MM.1S (cell line): ENCODE data around the gene VSIR.

Experiments
- DNase-seq: peaks from one replicate; pipeline ENCODE4 v3.0.0-alpha.2; 2015
- H2AFZ ChIP-seq: fragments of 300-600 bp; sonication (generic); 2 replicates; pipeline ENCODE4 v1.6.0; 2016; ENCODE audit warnings: antibody characterized with exemption, low read length
- H3F3A ChIP-seq: fragments of 300-600 bp; sonication (generic); 2 replicates; pipeline ENCODE4 v1.6.1; 2016; ENCODE audit warnings: mild to moderate bottlenecking, antibody characterized with exemption, low read length, moderate library complexity, mixed read lengths; ENCODE audit not compliant: insufficient read depth
- H3K27ac ChIP-seq: fragments of 300-600 bp; sonication (generic); 2 replicates; pipeline ENCODE4 v1.5.1; 2016; ENCODE audit warnings: mild to moderate bottlenecking, low read length
- H3K27me3 ChIP-seq: fragments of 300-600 bp; sonication (generic); replicated peaks from 2 replicates; pipeline ENCODE4 v1.6.0; 2016; ENCODE audit warnings: low read length; ENCODE audit not compliant: insufficient read depth
- H3K36me3 ChIP-seq: fragments of 300-600 bp; sonication (generic); replicated peaks from 2 replicates; pipeline ENCODE4 v1.6.1; 2016; ENCODE audit warnings: mild to moderate bottlenecking, low read length, mixed read lengths; ENCODE audit not compliant: insufficient read depth
- H3K4me1 ChIP-seq: fragments of 300-600 bp; sonication (generic); 2 replicates; pipeline ENCODE4 v1.6.1; 2016; ENCODE audit warnings: low read length, mixed read lengths
- H3K4me2 ChIP-seq: fragments of 300-600 bp; sonication (generic); 2 replicates; pipeline ENCODE4 v1.6.0; 2016; ENCODE audit warnings: low read depth, low read length
- H3K4me3 ChIP-seq: fragments of 300-600 bp; sonication (generic); 2 replicates; pipeline ENCODE4 v1.5.1; 2016; ENCODE audit warnings: low read length, mixed read lengths
- H3K79me2 ChIP-seq: fragments of 300-600 bp; sonication (generic); 2 replicates; pipeline ENCODE4 v1.6.1; 2016; ENCODE audit warnings: mixed run types, low read length, mixed read lengths
- H3K9ac ChIP-seq: fragments of 300-600 bp; sonication (generic); 2 replicates; pipeline ENCODE4 v1.6.1; 2016; ENCODE audit warnings: low read length, mixed read lengths
- H3K9me2 ChIP-seq: fragments of 300-600 bp; sonication (generic); replicated peaks from 2 replicates; pipeline ENCODE4 v1.6.1; 2016; ENCODE audit warnings: mild to moderate bottlenecking, low read length, mixed read lengths; ENCODE audit not compliant: insufficient read depth
- H3K9me3 ChIP-seq: fragments of 300-600 bp; sonication (generic); replicated peaks from 2 replicates; pipeline ENCODE4 v1.6.1; 2016; ENCODE audit warnings: mild to moderate bottlenecking, low read length, mixed read lengths; ENCODE audit not compliant: insufficient read depth
- H4K20me1 ChIP-seq: fragments of 300-600 bp; sonication (generic); 2 replicates; pipeline ENCODE4 v1.6.1; 2016; ENCODE audit warnings: mild to moderate bottlenecking, low read length, moderate library complexity, mixed read lengths; ENCODE audit not compliant: insufficient read depth
- CTCF ChIP-seq: fragments of 300-600 bp; sonication (generic); IDR thresholded peaks from 2 replicates; pipeline ENCODE4 v1.5.1; 2016; ENCODE audit warnings: antibody characterized with exemption, low read length, mixed read lengths
- EZH2 ChIP-seq: fragments of 300-600 bp; sonication (generic); optimal IDR thresholded peaks from 2 replicates; pipeline ENCODE3; 2017; ENCODE audit warnings: low read depth, mild to moderate bottlenecking, antibody characterized with exemption, low read length, mixed read lengths
- EZH2phosphoT487 ChIP-seq: fragments of 300-600 bp; sonication (generic); IDR thresholded peaks from 2 replicates; pipeline ENCODE4 v1.6.1; 2018; ENCODE audit warnings: antibody characterized with exemption, low read length

VSIR gene

DNA sequence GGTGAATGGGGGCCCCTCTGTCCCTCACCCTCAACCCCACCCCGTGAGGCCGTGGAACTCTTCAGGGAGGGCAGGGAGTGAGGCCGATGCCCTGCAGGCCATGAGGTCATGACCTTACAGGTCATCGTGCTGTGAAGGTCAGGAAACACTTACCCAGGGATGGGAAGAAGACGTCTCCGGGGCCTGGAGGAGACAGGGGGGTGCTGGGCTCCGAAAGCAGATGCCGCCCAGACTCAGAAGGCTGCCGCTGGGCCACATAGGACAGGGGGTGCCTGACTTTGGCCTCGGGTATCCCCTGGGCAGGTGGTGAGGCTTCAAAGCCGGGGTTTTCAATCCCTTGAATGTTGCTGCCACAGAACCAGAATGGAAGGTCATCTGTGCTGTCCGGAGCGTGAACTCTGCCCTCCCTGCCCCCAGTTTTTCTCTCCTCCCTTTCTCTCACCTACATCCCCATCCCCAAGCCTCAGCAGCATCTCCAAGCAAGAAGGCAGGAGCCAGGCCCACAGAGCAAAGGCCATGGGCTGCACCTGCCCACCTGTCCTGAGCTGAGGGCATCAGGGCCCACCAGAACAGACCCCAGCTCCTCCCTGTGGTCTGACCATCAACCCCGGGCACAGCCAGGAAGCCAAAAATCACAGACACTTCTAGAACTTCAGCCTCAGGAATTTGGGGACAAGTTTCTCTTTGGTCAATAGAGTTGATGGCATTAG, 21.6 kb downstream of the VSIR start:
- no peaks in the 10 kb centered on the region for H3K27me3 ChIP-seq
- H3K4me3 ChIP-seq: no peak overlapping the region
- peaks cover 20% of the 10 kb centered on the region; the same call in 1 of the 2 replicates for H3F3A ChIP-seq
- no peak for DNase-seq
- H2AFZ ChIP-seq: no peak overlapping the region
- TF ChIP-seq EZH2 (no peak), CTCF (no peak), EZH2phosphoT487 (no peak)
- H3K9ac ChIP-seq: no peak overlapping the region
- H4K20me1 ChIP-seq: no peaks in the 10 kb centered on the region
- peaks cover 23% of the 10 kb centered on the region for H3K4me1 ChIP-seq
- no peaks in the 10 kb centered on the region for H3K36me3 ChIP-seq
- H3K4me2 ChIP-seq: no peak overlapping the region
- no peaks in the 10 kb centered on the region for H3K79me2 ChIP-seq
- H3K9me2 ChIP-seq: no peaks in the 10 kb centered on the region
- H3K27ac ChIP-seq: no peak overlapping the region
- H3K9me3 ChIP-seq: no peaks in the 10 kb centered on the region

DNA sequence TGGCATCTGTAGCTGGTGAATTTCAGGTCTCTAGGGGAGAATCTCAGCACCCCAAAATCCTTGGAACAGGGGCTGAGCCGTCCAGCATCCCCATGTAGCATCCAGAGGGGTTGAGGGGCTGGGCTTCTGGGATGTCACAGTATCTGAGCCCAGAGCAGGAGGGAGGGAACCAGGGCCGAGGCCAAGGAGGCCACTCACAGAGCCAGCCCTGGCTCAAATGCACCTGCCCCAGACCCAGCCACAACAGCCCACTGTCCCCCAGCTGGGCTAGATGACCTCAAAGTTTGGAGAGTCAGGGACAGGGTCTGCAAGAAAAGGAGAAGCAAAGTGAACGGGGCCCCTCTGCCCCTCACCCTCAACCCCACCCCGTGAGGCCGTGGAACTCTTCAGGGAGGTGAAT, 22.3 kb downstream of the VSIR start:
- no peak overlapping the region for H3K4me3 ChIP-seq
- H3K4me2 ChIP-seq: no peak overlapping the region
- H3K27ac ChIP-seq: no peak overlapping the region
- peaks cover 23% of the 10 kb centered on the region for H3K4me1 ChIP-seq
- DNase-seq: no peak
- H3K79me2 ChIP-seq: no peaks in the 10 kb centered on the region
- no peak overlapping the region for H3K9ac ChIP-seq
- no peaks in the 10 kb centered on the region for H3K9me3 ChIP-seq
- TF ChIP-seq EZH2phosphoT487 (no peak), CTCF (no peak), EZH2 (no peak)
- no peaks in the 10 kb centered on the region for H4K20me1 ChIP-seq
- H3F3A ChIP-seq: peaks cover 20% of the 10 kb centered on the region; the same call in 1 of the 2 replicates
- H2AFZ ChIP-seq: no peak overlapping the region
- no peaks in the 10 kb centered on the region for H3K27me3 ChIP-seq
- no peaks in the 10 kb centered on the region for H3K36me3 ChIP-seq
- no peaks in the 10 kb centered on the region for H3K9me2 ChIP-seq

DNA sequence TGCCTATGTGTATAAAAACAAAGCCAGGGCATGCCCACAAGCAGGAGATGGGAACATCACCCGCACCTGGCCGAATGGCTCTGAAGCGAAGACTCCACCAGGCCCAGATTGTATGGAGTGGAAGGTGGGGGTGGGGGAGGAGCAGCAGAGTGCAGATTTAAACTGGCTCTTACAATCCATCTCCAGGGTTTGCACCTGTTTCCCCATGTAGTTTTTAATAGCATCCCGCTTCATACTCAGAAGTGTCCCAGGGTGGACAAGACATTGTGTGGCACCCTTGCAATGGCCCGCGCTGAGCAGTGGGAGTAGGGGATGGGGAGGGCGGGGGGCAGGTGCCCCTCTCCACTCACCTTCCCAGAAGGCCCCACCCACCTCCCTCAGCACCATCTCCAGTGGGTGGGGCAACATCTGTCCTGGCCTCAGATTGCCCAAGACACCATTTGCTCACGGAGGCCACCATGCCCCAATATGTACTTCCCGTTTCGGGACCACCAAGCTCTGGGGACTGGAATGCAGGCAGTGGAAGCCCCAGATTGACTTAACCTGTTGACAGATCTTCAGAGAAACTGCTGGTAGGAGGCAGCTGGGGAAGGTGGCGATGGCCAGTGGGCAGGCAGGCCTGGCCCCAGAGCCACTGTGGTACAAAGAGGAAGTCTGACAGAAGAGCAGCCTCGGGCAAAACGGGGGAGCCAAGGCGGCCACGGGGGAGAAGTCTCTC, 23.0 kb downstream of the VSIR start:
- no peak overlapping the region for H3K4me2 ChIP-seq
- H3K27ac ChIP-seq: no peak overlapping the region
- peaks cover 23% of the 10 kb centered on the region for H3K4me1 ChIP-seq
- TF ChIP-seq CTCF (no peak), EZH2 (no peak), EZH2phosphoT487 (no peak)
- no peaks in the 10 kb centered on the region for H3K9me2 ChIP-seq
- H3K27me3 ChIP-seq: no peaks in the 10 kb centered on the region
- peaks cover 20% of the 10 kb centered on the region; the same call in 1 of the 2 replicates for H3F3A ChIP-seq
- H3K4me3 ChIP-seq: no peak overlapping the region
- DNase-seq: no peak
- no peaks in the 10 kb centered on the region for H3K9me3 ChIP-seq
- no peak overlapping the region for H2AFZ ChIP-seq
- H3K36me3 ChIP-seq: no peaks in the 10 kb centered on the region
- H3K9ac ChIP-seq: no peak overlapping the region
- no peaks in the 10 kb centered on the region for H4K20me1 ChIP-seq
- H3K79me2 ChIP-seq: no peaks in the 10 kb centered on the region
